ENCODE results near the gene ACSF3.

The ACSF3 gene

GRCh38 chr16:89096768-89097391, 3.2 kb downstream of the ACSF3 start:
- peak in 3 of 4 experiments; percentile 31 to 69 (median 49) for DNase-seq

- DNase-seq = peak in 1 of 4 experiments; percentile 31
Measured at GRCh38 chr16:89097392-89097772, 3.7 kb downstream of the ACSF3 start.

- DNase-seq = no peak
Measured at GRCh38 chr16:89098767-89099430, 5.2 kb downstream of the ACSF3 start.

- no peak for DNase-seq
Measured at GRCh38 chr16:89099905-89100304, 6.3 kb downstream of the ACSF3 start.

- no peak for DNase-seq
Measured at GRCh38 chr16:89100601-89101302, 7.1 kb downstream of the ACSF3 start.

GRCh38 chr16:89101303-89102040, 7.8 kb downstream of the ACSF3 start:
- no peak for DNase-seq

- no peak for DNase-seq
Measured at GRCh38 chr16:89102041-89102471, 8.4 kb downstream of the ACSF3 start.

- DNase-seq = no peak
Measured at GRCh38 chr16:89102481-89103073, 8.9 kb downstream of the ACSF3 start.

GRCh38 chr16:89103156-89103555, 9.5 kb downstream of the ACSF3 start:
- DNase-seq = no peak

- DNase-seq = no peak
Measured at GRCh38 chr16:89103781-89104180, 10.1 kb downstream of the ACSF3 start.

GRCh38 chr16:89104303-89104702, 10.7 kb downstream of the ACSF3 start:
- no peak for DNase-seq

GRCh38 chr16:89104930-89105571, 11.4 kb downstream of the ACSF3 start:
- DNase-seq = no peak

GRCh38 chr16:89105599-89106151, 12.0 kb downstream of the ACSF3 start:
- no peak for DNase-seq

GRCh38 chr16:89106533-89107202, 13.0 kb downstream of the ACSF3 start:
- no peak for DNase-seq

- no peak for DNase-seq
Measured at GRCh38 chr16:89107203-89107582, 13.5 kb downstream of the ACSF3 start.

- DNase-seq = no peak
Measured at GRCh38 chr16:89108416-89108815, 14.8 kb downstream of the ACSF3 start.

- DNase-seq = no peak
Measured at GRCh38 chr16:89110641-89111040, 17.0 kb downstream of the ACSF3 start.

- DNase-seq = no peak
Measured at GRCh38 chr16:89111263-89111662, 17.6 kb downstream of the ACSF3 start.

GRCh38 chr16:89112377-89113151, 18.9 kb downstream of the ACSF3 start:
- DNase-seq = no peak

- no peak for DNase-seq
Measured at GRCh38 chr16:89113152-89113547, 19.5 kb downstream of the ACSF3 start.

- no peak for DNase-seq
Measured at GRCh38 chr16:89113661-89114060, 20.0 kb downstream of the ACSF3 start.
